ENCODE measurements around the gene INPPL1.

INPPL1 gene

GRCh38 chr11:72233773-72234513, 9.4 kb downstream of the INPPL1 start:
- no peak overlapping the region for H3K27ac ChIP-seq
- no peaks in the 10 kb centered on the region for H3K9me3 ChIP-seq (ENCODE audit: low read depth, low read length)
- peaks cover 57% of the 10 kb centered on the region; the same call in 1 of the 2 replicates for H3K36me3 ChIP-seq (ENCODE audit: insufficient read depth, low read length)
- no peak overlapping the region for H3K4me3 ChIP-seq
- TF ChIP-seq POLR2AphosphoS5 (IDR thresholded peaks at IDR 0.05; ENCODE audit: borderline replicate concordance, low read depth, low read length) (no peak), EZH2 (IDR thresholded peaks at IDR 0.05) (no peak), FOXP2 (optimal IDR thresholded peaks at IDR 0.05; ENCODE audit: control extremely low read depth, extremely low read length, insufficient read depth) (no peak)
- DNase-seq (ENCODE audit: low read depth, low spot score), result no peak
- no peak overlapping the region for H3K9ac ChIP-seq (ENCODE audit: insufficient read length)

- H3K27ac ChIP-seq, result no peak overlapping the region
- DNase-seq (ENCODE audit: low read depth, low spot score), result no peak
- H3K9ac ChIP-seq (ENCODE audit: insufficient read length), result no peak overlapping the region
- no peak overlapping the region for H3K4me3 ChIP-seq
- no peak for TF ChIP-seq FOXP2 (optimal IDR thresholded peaks at IDR 0.05; ENCODE audit: control extremely low read depth, extremely low read length, insufficient read depth)
- TF ChIP-seq POLR2AphosphoS5 (IDR thresholded peaks at IDR 0.05; ENCODE audit: borderline replicate concordance, low read depth, low read length), result no peak
- no peak for TF ChIP-seq EZH2 (IDR thresholded peaks at IDR 0.05)
- peaks cover 52% of the 10 kb centered on the region; the same call in 1 of the 2 replicates for H3K36me3 ChIP-seq (ENCODE audit: insufficient read depth, low read length)
- no peaks in the 10 kb centered on the region for H3K9me3 ChIP-seq (ENCODE audit: low read depth, low read length)
These were observed 9.9 kb downstream of the INPPL1 start for GRCh38 chr11:72234514-72234830.

GRCh38 chr11:72234920-72235319, 10.4 kb downstream of the INPPL1 start:
- no peak for DNase-seq (ENCODE audit: low read depth, low spot score)
- H3K27ac ChIP-seq, result no peak overlapping the region
- no peak for TF ChIP-seq EZH2 (IDR thresholded peaks at IDR 0.05)
- no peak for TF ChIP-seq POLR2AphosphoS5 (IDR thresholded peaks at IDR 0.05; ENCODE audit: borderline replicate concordance, low read depth, low read length)
- TF ChIP-seq FOXP2 (optimal IDR thresholded peaks at IDR 0.05; ENCODE audit: control extremely low read depth, extremely low read length, insufficient read depth), result no peak
- peaks cover 49% of the 10 kb centered on the region; the same call in 1 of the 2 replicates for H3K36me3 ChIP-seq (ENCODE audit: insufficient read depth, low read length)
- no peaks in the 10 kb centered on the region for H3K9me3 ChIP-seq (ENCODE audit: low read depth, low read length)
- no peak overlapping the region for H3K4me3 ChIP-seq
- H3K9ac ChIP-seq (ENCODE audit: insufficient read length), result no peak overlapping the region

GRCh38 chr11:72235351-72236057, 10.9 kb downstream of the INPPL1 start:
- TF ChIP-seq POLR2AphosphoS5 (IDR thresholded peaks at IDR 0.05; ENCODE audit: borderline replicate concordance, low read depth, low read length), result no peak
- TF ChIP-seq FOXP2 (optimal IDR thresholded peaks at IDR 0.05; ENCODE audit: control extremely low read depth, extremely low read length, insufficient read depth), result no peak
- TF ChIP-seq EZH2 (IDR thresholded peaks at IDR 0.05), result no peak
- Histone ChIP-seq H3K9me3 (ENCODE audit: low read depth, low read length) (no peaks in the 10 kb centered on the region), H3K9ac (ENCODE audit: insufficient read length) (no peak overlapping the region), H3K4me3 (no peak overlapping the region), H3K27ac (no peak overlapping the region), H3K36me3 (ENCODE audit: insufficient read depth, low read length) (peaks cover 43% of the 10 kb centered on the region; the same call in 1 of the 2 replicates)
- no peak for DNase-seq (ENCODE audit: low read depth, low spot score)

GRCh38 chr11:72236083-72236697, 11.6 kb downstream of the INPPL1 start:
- H3K9me3 ChIP-seq (ENCODE audit: low read depth, low read length), result no peaks in the 10 kb centered on the region
- TF ChIP-seq POLR2AphosphoS5 (IDR thresholded peaks at IDR 0.05; ENCODE audit: borderline replicate concordance, low read depth, low read length) (no peak), FOXP2 (optimal IDR thresholded peaks at IDR 0.05; ENCODE audit: control extremely low read depth, extremely low read length, insufficient read depth) (no peak), EZH2 (IDR thresholded peaks at IDR 0.05) (no peak)
- H3K9ac ChIP-seq (ENCODE audit: insufficient read length), result no peak overlapping the region
- H3K36me3 ChIP-seq (ENCODE audit: insufficient read depth, low read length), result peaks cover 38% of the 10 kb centered on the region; the same call in 1 of the 2 replicates
- H3K4me3 ChIP-seq, result no peak overlapping the region
- H3K27ac ChIP-seq, result no peak overlapping the region
- DNase-seq (ENCODE audit: low read depth, low spot score), result no peak

GRCh38 chr11:72236774-72237111, 12.2 kb downstream of the INPPL1 start:
- TF ChIP-seq EZH2 (IDR thresholded peaks at IDR 0.05) (no peak), POLR2AphosphoS5 (IDR thresholded peaks at IDR 0.05; ENCODE audit: borderline replicate concordance, low read depth, low read length) (no peak), FOXP2 (optimal IDR thresholded peaks at IDR 0.05; ENCODE audit: control extremely low read depth, extremely low read length, insufficient read depth) (no peak)
- no peak for DNase-seq (ENCODE audit: low read depth, low spot score)
- peaks cover 32% of the 10 kb centered on the region; the same call in 1 of the 2 replicates for H3K36me3 ChIP-seq (ENCODE audit: insufficient read depth, low read length)
- no peak overlapping the region for H3K27ac ChIP-seq
- no peak overlapping the region for H3K4me3 ChIP-seq
- H3K9ac ChIP-seq (ENCODE audit: insufficient read length), result no peak overlapping the region
- H3K9me3 ChIP-seq (ENCODE audit: low read depth, low read length), result no peaks in the 10 kb centered on the region

- H3K4me3 ChIP-seq, result no peak overlapping the region
- TF ChIP-seq POLR2AphosphoS5 (IDR thresholded peaks at IDR 0.05; ENCODE audit: borderline replicate concordance, low read depth, low read length) (no peak), FOXP2 (optimal IDR thresholded peaks at IDR 0.05; ENCODE audit: control extremely low read depth, extremely low read length, insufficient read depth) (no peak), EZH2 (IDR thresholded peaks at IDR 0.05) (no peak)
- no peak overlapping the region for H3K9ac ChIP-seq (ENCODE audit: insufficient read length)
- no peak for DNase-seq (ENCODE audit: low read depth, low spot score)
- H3K36me3 ChIP-seq (ENCODE audit: insufficient read depth, low read length), result peaks cover 32% of the 10 kb centered on the region; the same call in 1 of the 2 replicates
- H3K9me3 ChIP-seq (ENCODE audit: low read depth, low read length), result no peaks in the 10 kb centered on the region
- no peak overlapping the region for H3K27ac ChIP-seq
These were observed 12.8 kb downstream of the INPPL1 start for GRCh38 chr11:72237112-72237931.

Measured in SK-N-MC (cell line).